GM18868 (cell line): ENCODE data around the gene AGAP5.
"Not testable (repeated sequence)": the region's sequence is repeated elsewhere in the genome, so short reads cannot be mapped to it uniquely, and the experiment has no call there.

Source experiments
- ATAC-seq: cut with Tn5 transposase; IDR thresholded peaks from one replicate; pipeline ENCODE4 v1.9.1; 2021; ENCODE audit warnings: mild to moderate bottlenecking, moderate library complexity; ENCODE audit not compliant: unreplicated experiment

The AGAP5 gene

GRCh38 chr10:73715179-73716156, 17.6 kb upstream of the AGAP5 start:
- ATAC-seq = not testable (repeated sequence)

DNA sequence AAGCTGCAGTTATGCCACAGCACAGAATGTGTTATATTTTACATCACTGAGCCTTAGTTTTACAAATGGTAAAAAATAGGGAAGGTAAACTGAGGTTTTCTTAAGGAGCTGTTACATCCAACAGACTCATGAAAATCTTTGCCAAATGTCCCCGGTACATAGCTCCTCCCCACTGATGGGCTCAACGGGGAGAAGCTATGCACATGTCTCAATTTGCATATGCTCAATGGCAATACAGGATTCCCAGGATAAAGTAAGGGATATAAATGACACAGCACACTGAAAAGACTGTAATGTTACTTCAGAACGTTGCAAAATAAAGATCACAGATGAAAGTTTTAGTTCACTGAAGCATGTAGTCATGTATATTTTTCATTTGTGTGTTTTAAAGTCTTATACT, 16.6 kb upstream of the AGAP5 start:
- not testable (repeated sequence) for ATAC-seq

- not testable (repeated sequence) for ATAC-seq
These were observed 16.0 kb upstream of the AGAP5 start for GRCh38 chr10:73713912-73714311.

DNA sequence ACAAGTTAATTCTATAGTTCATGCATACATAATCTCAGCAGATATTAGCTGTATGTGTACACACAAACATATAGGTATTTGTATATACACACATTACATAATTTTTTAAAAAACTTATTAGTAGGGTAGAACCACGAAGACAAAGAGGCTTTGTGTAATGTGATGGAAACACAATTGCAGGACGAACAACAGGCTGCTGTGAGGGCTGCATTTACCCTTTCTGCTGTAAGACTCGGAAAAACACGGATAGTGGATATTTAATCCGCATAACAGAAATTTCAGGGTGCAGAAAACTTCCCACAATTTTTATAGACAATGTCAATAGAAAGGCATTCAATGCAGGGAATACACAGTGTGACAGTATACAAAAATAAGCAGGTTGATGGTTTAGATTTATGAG, 13.8 kb upstream of the AGAP5 start:
- not testable (repeated sequence) for ATAC-seq

DNA sequence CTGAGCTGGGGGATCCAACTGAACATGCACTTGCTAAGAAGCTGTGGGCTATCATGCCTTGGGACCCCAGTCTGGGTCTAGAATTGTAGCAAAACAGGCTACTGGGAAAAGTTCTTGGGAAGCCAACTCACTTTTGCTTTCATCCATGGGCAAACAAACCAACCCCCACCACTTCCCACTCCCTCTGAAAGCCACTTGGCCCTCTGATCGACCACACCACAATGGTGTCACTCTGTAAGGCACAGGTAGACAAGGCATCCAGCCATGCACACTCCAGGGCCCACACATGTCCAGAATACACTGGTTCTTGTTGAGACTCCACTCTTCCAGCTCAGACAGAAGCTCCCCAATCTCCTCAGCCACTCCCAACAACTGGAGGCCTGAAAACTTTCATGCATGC, 10.2 kb upstream of the AGAP5 start:
- ATAC-seq = not testable (repeated sequence)

GRCh38 chr10:73707628-73708027, 9.7 kb upstream of the AGAP5 start:
- not testable (repeated sequence) for ATAC-seq

DNA sequence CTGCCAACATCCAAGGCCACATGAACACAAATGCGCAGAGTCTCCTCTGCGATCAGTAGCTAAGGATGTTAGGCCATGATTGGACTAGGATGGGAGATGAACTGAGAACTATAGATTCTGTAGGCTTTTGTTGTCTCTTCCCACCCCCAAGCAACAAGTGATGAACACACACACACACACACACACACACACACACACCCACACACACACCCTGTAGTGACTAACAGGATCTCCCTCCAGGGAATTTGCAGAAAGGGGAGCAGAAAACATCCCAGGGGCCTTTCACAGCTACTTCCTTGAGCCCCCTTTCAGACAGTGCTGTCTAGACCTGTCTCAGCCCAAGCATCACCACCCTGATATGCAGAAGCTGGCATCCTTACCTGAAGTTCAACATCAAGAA, 8.6 kb upstream of the AGAP5 start:
- ATAC-seq = not testable (repeated sequence)

DNA sequence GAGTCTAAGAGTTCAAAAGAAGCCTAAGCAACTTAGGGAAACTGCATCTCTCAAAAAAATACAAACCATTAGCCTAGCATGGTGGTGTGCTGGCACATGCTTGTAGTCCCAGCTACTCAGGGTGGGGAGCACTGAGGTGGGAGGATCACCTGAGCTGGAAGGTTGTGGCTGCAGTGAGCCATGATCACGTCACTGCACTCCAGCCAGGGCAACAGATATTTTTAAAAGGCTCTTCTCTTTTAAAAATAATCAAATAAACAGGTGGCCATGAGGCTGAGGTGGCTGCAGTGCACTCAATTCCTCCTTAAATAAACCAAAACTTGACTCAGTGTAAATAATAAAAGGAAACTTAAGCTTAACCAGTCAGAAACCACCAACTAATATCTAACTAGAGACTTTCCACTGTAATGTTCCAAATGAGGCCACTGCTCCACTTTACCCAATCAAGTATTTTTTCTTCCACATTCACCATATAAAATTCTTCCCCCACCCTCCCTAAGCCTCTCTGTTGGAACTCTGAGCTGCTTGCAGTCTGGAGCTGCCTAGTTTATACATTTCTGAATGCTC, 7.7 kb upstream of the AGAP5 start:
- not testable (repeated sequence) for ATAC-seq

- not testable (repeated sequence) for ATAC-seq
These were observed 6.0 kb upstream of the AGAP5 start for GRCh38 chr10:73703924-73704323.

DNA sequence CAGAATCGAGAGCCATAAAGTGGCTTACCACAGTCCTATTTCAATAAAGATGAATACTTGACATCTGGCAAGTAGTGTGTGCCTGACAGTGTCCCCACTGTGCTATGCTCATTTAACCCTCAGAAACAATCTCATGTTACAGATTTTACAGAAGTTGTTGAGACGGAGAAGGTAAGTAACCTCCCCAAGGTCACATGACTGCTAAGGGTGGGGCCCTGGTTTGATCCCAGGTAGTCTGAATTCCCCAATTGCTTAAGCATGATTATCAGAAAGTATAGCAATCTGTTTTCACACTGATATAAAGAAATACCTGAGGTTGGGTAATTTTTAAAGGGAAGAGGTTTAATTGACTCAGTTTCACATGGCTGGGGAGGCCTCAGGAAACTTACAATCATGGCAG, 910 bp upstream of the AGAP5 start:
- ATAC-seq = not testable (repeated sequence)

DNA sequence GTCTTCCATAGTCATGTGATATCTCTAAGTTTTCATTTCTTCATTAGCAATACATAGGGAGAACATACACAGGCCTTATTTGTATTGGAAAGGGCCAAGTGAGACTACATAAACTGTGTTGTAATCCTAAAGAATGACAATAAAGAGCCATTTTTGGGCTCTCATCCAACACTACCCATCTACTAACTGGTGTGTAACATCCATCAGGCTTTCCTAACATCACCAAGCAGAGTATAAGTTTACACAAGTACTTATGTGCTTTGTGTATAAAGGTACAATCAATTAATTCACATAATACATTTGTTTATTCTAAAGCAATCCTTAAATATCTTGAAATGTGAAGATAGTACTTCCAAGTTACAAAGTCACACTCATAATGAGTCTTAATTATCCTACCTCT, 2.6 kb downstream of the AGAP5 start:
- not testable (repeated sequence) for ATAC-seq

DNA sequence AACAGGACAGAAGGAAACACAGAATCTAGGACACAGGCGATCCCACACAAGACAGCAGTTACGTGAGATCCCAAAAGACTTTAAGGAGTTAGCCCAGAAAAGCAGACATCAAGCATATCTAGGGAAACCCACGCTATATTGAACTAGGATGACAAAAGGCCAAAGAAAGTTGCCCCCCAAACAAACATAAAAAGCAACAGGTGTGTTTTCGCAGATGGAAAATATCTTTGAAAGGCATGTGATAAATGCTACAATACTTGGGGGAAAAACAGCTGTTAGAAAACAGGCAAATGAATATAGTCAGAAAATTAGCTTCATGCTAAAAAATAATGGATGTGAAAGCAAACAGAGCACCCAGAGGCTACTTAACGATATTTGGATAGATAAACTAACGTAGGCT, 7.2 kb downstream of the AGAP5 start:
- ATAC-seq = not testable (repeated sequence)

GRCh38 chr10:73689596-73689995, 8.3 kb downstream of the AGAP5 start:
- ATAC-seq = not testable (repeated sequence)

DNA sequence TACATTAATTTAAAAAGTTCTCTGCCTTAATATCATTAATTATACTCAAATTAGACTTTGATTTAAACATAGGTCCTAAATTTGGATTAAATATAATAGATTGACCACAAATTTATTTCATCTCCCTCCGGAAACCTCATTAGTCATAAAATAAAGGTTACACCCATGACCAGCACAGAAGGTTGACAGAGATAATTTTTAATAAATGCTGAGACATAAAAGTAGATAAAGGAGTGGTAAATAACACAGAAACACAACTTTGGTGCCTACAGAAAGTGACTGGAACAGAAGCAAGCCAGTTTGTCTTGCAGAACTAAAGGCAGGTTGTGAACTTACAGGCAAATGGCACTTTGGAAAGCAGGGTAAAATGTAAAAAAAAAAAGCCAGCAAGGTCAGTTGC, 10.3 kb downstream of the AGAP5 start:
- ATAC-seq = not testable (repeated sequence)

DNA sequence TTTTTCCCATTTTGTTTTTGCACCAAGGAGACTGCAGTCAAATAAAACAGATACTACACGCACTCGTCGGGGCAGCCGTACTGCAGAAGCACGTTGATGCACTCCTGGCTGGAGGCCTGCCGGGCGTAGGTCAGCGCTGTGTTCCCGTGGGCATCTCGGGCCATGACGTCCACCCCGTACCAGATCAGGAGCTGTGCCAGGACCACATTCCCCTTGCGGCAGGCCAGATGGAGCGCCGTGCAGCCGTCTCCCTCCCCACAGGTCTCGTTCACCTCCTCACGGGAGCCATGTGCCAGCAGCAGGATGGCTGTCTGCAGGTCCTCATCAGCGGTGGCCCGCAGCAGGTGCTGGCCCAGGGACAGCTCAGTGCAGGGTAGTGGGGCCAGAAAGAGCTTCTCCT, 23.4 kb downstream of the AGAP5 start:
- ATAC-seq = not testable (repeated sequence)

DNA sequence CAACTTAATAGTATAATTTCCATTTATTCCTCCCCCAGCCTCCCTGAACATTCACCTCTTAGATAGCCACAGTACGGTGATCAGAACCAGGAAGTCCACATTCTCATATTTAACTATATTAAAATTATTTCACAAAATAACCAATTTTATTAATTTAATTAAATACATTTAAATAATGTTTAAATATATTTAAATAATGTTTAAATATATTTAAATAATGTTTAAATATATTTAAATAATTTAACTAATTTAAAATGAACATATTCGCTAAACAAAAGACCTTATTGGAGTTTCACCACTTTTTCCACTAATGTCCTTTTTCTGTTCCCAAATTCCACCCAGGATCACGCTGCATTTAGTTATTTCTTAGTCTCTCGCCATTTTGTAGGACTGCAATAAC, 29.5 kb downstream of the AGAP5 start:
- not testable (repeated sequence) for ATAC-seq

- ATAC-seq = not testable (repeated sequence)
These were observed 31.6 kb downstream of the AGAP5 start for GRCh38 chr10:73666153-73666809.

- ATAC-seq = not testable (repeated sequence)
These were observed 32.3 kb downstream of the AGAP5 start for GRCh38 chr10:73665581-73665980.

- ATAC-seq = not testable (repeated sequence)
These were observed 33.5 kb downstream of the AGAP5 start for GRCh38 chr10:73664156-73665040.

GRCh38 chr10:73663621-73664020, 34.3 kb downstream of the AGAP5 start:
- not testable (repeated sequence) for ATAC-seq
